Mucosa of rectum (tissue), 2 donors: ENCODE results near the gene JPH4.

Experiments
- H3K27ac ChIP-seq, 2 donors: one replicate each; pipeline ENCODE4 v1.7.0; 2013; ENCODE audit warnings: inconsistent platforms in 2 of 2, low read depth in 2 of 2, low read length in 2 of 2
- H3K27me3 ChIP-seq, 2 donors: one replicate each; pipeline ENCODE4 v1.7.0; 2013; ENCODE audit warnings: low read length in 2 of 2; ENCODE audit not compliant: control insufficient read depth in 2 of 2, insufficient read depth in 2 of 2
- H3K36me3 ChIP-seq, 2 donors: one replicate each; pipeline ENCODE4 v1.7.0; 2013; ENCODE audit warnings: low read length in 2 of 2; ENCODE audit not compliant: control insufficient read depth in 2 of 2, insufficient read depth in 2 of 2
- H3K4me1 ChIP-seq, 2 donors: one replicate each; pipeline ENCODE4 v1.7.0; 2013; ENCODE audit warnings: low read length in 2 of 2, mild to moderate bottlenecking in 1 of 2; ENCODE audit not compliant: control insufficient read depth in 2 of 2, insufficient read depth in 2 of 2
- H3K4me3 ChIP-seq, 2 donors: one replicate each; pipeline ENCODE4 v1.7.0; 2013; ENCODE audit warnings: low read length in 2 of 2
- H3K9ac ChIP-seq, 2 donors: one replicate each; pipeline ENCODE4 v1.7.0; 2013; ENCODE audit warnings: low read length in 2 of 2, low read depth in 1 of 2, mild to moderate bottlenecking in 1 of 2
- H3K9me3 ChIP-seq, 2 donors: one replicate each; pipeline ENCODE4 v1.7.0; 2013; ENCODE audit warnings: low read length in 2 of 2; ENCODE audit not compliant: control insufficient read depth in 2 of 2
- donor health status: healthy.
- donor health status: Normal muscosa, but diverticular disease.

Gene JPH4

GRCh38 chr14:23580152-23580926 is 1.7 kb upstream of the JPH4 start:
- Histone ChIP-seq H3K9ac (no peak overlapping the region), H3K27me3 (peaks cover 13 to 38% of the 10 kb centered on the region in 2 donors), H3K4me1 (peaks cover 0 to 4% of the 10 kb centered on the region in 2 donors), H3K36me3 (no peaks in the 10 kb centered on the region), H3K9me3 (no peaks in the 10 kb centered on the region), H3K27ac (no peak overlapping the region), H3K4me3 (no peak overlapping the region)

GRCh38 chr14:23579739-23580138 is 1.1 kb upstream of the JPH4 start:
- no peaks in the 10 kb centered on the region for H3K9me3 ChIP-seq
- no peaks in the 10 kb centered on the region for H3K36me3 ChIP-seq
- H3K9ac ChIP-seq = no peak overlapping the region
- peaks cover 0 to 4% of the 10 kb centered on the region in 2 donors for H3K4me1 ChIP-seq
- H3K27ac ChIP-seq = no peak overlapping the region
- no peak overlapping the region for H3K4me3 ChIP-seq
- H3K27me3 ChIP-seq = peaks cover 17 to 40% of the 10 kb centered on the region in 2 donors

DNA sequence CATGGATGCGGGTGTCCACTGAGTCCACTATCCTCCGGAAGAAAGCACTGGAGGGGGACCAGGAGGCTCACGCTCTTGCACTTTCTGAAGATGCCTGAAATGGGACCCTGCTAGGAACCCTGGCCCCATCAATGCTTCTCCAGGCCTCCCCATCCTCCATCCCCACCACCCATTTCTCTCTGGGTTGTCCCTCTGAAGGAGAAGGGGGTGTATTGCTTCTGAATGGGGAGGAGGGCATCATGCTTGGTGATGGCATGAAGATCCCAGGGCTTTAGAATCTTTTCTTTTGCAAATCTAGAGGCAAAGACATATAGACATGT is 681 bp upstream of the JPH4 start:
- no peak overlapping the region for H3K4me3 ChIP-seq
- no peaks in the 10 kb centered on the region for H3K9me3 ChIP-seq
- no peaks in the 10 kb centered on the region for H3K36me3 ChIP-seq
- no peak overlapping the region for H3K27ac ChIP-seq
- peaks cover 18 to 40% of the 10 kb centered on the region in 2 donors for H3K27me3 ChIP-seq
- H3K9ac ChIP-seq = no peak overlapping the region
- H3K4me1 ChIP-seq = peaks cover 0 to 4% of the 10 kb centered on the region in 2 donors

GRCh38 chr14:23577710-23578392 is 739 bp downstream of the JPH4 start:
- no peaks in the 10 kb centered on the region for H3K36me3 ChIP-seq
- no peak overlapping the region for H3K27ac ChIP-seq
- H3K4me1 ChIP-seq = peaks cover 0 to 4% of the 10 kb centered on the region in 2 donors
- no peak overlapping the region for H3K4me3 ChIP-seq
- no peaks in the 10 kb centered on the region for H3K9me3 ChIP-seq
- no peak overlapping the region for H3K9ac ChIP-seq
- H3K27me3 ChIP-seq = peaks cover 21 to 43% of the 10 kb centered on the region in 2 donors

DNA sequence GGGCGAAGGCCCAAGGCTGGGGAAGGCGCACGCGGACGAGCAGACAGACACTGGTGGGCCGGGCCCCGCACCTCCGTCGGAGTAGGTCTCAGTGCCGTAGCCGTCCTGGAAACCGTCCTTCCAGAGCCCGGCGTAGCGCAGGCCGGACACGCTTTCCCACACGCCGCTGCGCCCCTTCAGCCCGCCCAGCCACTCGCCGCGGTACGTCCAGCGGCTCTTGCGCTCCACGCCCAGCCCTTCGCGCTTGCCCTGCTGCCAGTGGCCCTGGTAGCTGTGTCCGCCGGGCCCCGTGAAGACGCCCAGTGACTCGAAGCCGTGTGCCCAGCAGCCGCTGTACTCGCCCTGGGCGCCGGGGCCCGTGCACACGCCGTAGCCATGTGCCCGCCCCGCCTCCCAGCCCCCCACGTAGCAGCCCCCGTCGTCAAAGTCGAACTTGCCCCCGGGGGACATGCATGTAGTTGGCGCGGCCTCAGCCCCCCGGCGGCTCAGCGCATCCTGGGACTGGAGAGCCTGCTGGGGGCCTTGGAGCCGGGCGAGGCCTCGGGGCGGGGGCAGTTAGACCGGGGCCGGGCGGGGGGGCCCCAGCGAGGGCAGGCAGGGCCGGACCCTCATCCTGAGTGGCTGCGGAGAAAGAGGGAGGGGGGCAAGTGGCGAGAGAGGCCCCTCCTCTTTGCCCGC is 1.4 kb downstream of the JPH4 start:
- Histone ChIP-seq H3K4me1 (peaks cover 0 to 4% of the 10 kb centered on the region in 2 donors), H3K9me3 (no peaks in the 10 kb centered on the region), H3K9ac (no peak overlapping the region), H3K27ac (no peak overlapping the region), H3K36me3 (no peaks in the 10 kb centered on the region), H3K4me3 (peak overlapping the region in 1 of 2 donors; percentile 43), H3K27me3 (peaks cover 24 to 43% of the 10 kb centered on the region in 2 donors)

- H3K27ac ChIP-seq = no peak overlapping the region
- no peak overlapping the region for H3K9ac ChIP-seq
- no peaks in the 10 kb centered on the region for H3K9me3 ChIP-seq
- H3K4me3 ChIP-seq = no peak overlapping the region
- H3K27me3 ChIP-seq = peaks cover 26 to 30% of the 10 kb centered on the region in 2 donors
- no peaks in the 10 kb centered on the region for H3K36me3 ChIP-seq
- H3K4me1 ChIP-seq = peaks cover 3 to 10% of the 10 kb centered on the region in 2 donors
These were observed 5.1 kb downstream of the JPH4 start for GRCh38 chr14:23573384-23574015.

DNA sequence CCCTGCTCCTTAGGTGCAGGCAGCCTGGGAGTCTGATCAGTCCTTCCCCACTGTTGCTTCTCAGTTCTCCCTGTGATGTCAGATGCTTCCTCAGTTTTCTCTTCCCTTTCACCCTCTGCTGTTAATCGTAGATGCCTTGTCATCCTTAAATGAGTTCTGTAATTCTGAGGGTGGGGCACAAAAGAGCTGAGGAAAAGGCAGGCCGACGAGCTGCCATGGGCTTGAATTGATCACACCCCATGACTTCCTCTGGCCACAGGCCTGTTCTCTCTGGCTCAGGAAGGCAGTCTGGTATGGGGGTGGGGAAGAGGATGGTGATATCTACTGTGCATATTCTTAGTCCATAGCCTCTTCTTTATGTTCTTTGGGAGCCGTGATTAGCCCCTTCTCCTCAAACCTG is 5.8 kb downstream of the JPH4 start:
- Histone ChIP-seq H3K4me3 (no peak overlapping the region), H3K4me1 (peaks cover 7 to 15% of the 10 kb centered on the region in 2 donors), H3K27me3 (peaks cover 26 to 28% of the 10 kb centered on the region in 2 donors), H3K27ac (no peak overlapping the region), H3K9me3 (no peaks in the 10 kb centered on the region), H3K9ac (no peak overlapping the region), H3K36me3 (no peaks in the 10 kb centered on the region)

- Histone ChIP-seq H3K9me3 (no peaks in the 10 kb centered on the region), H3K27me3 (peaks cover 24 to 25% of the 10 kb centered on the region in 2 donors), H3K36me3 (no peaks in the 10 kb centered on the region), H3K9ac (no peak overlapping the region), H3K27ac (no peak overlapping the region), H3K4me1 (peaks cover 7 to 15% of the 10 kb centered on the region in 2 donors), H3K4me3 (no peak overlapping the region)
These were observed 6.1 kb downstream of the JPH4 start for GRCh38 chr14:23572524-23572828.

- Histone ChIP-seq H3K36me3 (no peaks in the 10 kb centered on the region), H3K9me3 (no peaks in the 10 kb centered on the region), H3K27ac (no peak overlapping the region), H3K27me3 (peaks cover 21% of the 10 kb centered on the region in 2 donors), H3K4me1 (peaks cover 8 to 16% of the 10 kb centered on the region in 2 donors), H3K4me3 (no peak overlapping the region), H3K9ac (no peak overlapping the region)
These were observed 6.7 kb downstream of the JPH4 start for GRCh38 chr14:23571701-23572523.
